H1 (cell line): Measurements from ENCODE around the gene MIPEP. TPM values are rescaled to one million over a fixed set of nuclear protein-coding genes. Genes with fewer than 3 reads are reported as not detected.

Experiments used
- CTCF ChIA-PET: fragments of 300-600 bp; sonication (Branson Sonifier 250); formaldehyde crosslinking; loops from one replicate; lab custom pipeline; 2021; ENCODE audit not compliant: partially characterized antibody; lab: Charles Lee
- POLR2A ChIA-PET: fragments of 300-600 bp; sonication (Branson Sonifier 250); formaldehyde crosslinking; loops from one replicate; lab custom pipeline; 2021; ENCODE audit warnings: inconsistent platforms; ENCODE audit not compliant: partially characterized antibody; lab: Charles Lee
- DNase-seq, 2 experiments: peaks; one replicate each; pipeline versions ENCODE4 v3.0.0 to v3.0.0-alpha.2; 2010 to 2022; ENCODE audit warnings: low spot score in 2 of 2, low read depth in 1 of 2, mixed read lengths in 1 of 2
- FAIRE-seq: peaks from 2 replicates; lab custom pipeline; 2011; peaks lifted over from hg19 to GRCh38; lab: Jason Lieb, UNC
- H2AFZ ChIP-seq: 2 replicates; pipeline ENCODE4 v1.8.1; 2012; ENCODE audit warnings: low read length, inconsistent platforms
- H2AK5ac ChIP-seq: 2 replicates; pipeline ENCODE4 v1.6.1; 2013; ENCODE audit warnings: low read depth, low read length
- H2BK120ac ChIP-seq: replicated peaks from 2 replicates; pipeline ENCODE3; 2013; ENCODE audit warnings: low read depth, low read length, inconsistent platforms
- H2BK12ac ChIP-seq: 2 replicates; pipeline ENCODE4 v1.6.1; 2013; ENCODE audit warnings: low read depth, low read length
- H2BK15ac ChIP-seq: 2 replicates; pipeline ENCODE4 v1.6.1; 2013; ENCODE audit warnings: low read length
- H2BK20ac ChIP-seq: 2 replicates; pipeline ENCODE4 v1.6.1; 2013; ENCODE audit warnings: low read length
- H2BK5ac ChIP-seq: 2 replicates; pipeline ENCODE4 v1.6.1; 2013; ENCODE audit warnings: low read depth, low read length
- H3K14ac ChIP-seq: 2 replicates; pipeline ENCODE4 v1.6.1; 2013; ENCODE audit warnings: inconsistent platforms; ENCODE audit not compliant: insufficient read length
- H3K18ac ChIP-seq: 2 replicates; pipeline ENCODE4 v1.6.1; 2013; ENCODE audit warnings: low read length; ENCODE audit errors: extremely low read depth
- H3K23ac ChIP-seq: 2 replicates; pipeline ENCODE4 v1.6.1; 2013; ENCODE audit warnings: inconsistent platforms; ENCODE audit not compliant: insufficient read length
- H3K23me2 ChIP-seq: 2 replicates; pipeline ENCODE4 v1.6.1; 2013; ENCODE audit warnings: low read depth, low read length
- H3K27ac ChIP-seq: 2 replicates; pipeline ENCODE4 v1.6.1; 2011; ENCODE audit warnings: low read depth, low read length, inconsistent platforms
- H3K27me3 ChIP-seq, 4 experiments: replicated peaks in 1 of 4; 1 replicate in 1 of 4; 2 replicates in 3 of 4; pipeline versions ENCODE4 v1.6.1 to v1.8.1; 2011 to 2013; ENCODE audit warnings: low read length in 3 of 4, mild to moderate bottlenecking in 3 of 4, inconsistent platforms in 2 of 4, mixed read lengths in 2 of 4, moderate library complexity in 1 of 4; ENCODE audit not compliant: control insufficient read depth in 3 of 4, insufficient read depth in 3 of 4; ENCODE audit errors: extremely low read depth in 1 of 4
- H3K36me3 ChIP-seq, 4 experiments: 2 replicates each; pipeline versions ENCODE4 v1.6.1 to v1.8.1; 2011 to 2013; ENCODE audit warnings: mild to moderate bottlenecking in 4 of 4, low read length in 3 of 4, moderate library complexity in 2 of 4, control low read depth in 1 of 4, inconsistent platforms in 1 of 4; ENCODE audit not compliant: insufficient read depth in 4 of 4, control insufficient read depth in 2 of 4
- H3K4ac ChIP-seq: replicated peaks from 2 replicates; pipeline ENCODE3; 2013; ENCODE audit warnings: low read length, low read depth, mixed read lengths, inconsistent platforms; ENCODE audit not compliant: insufficient read length
- H3K4me1 ChIP-seq, 4 experiments: replicated peaks in 1 of 4; 1 replicate in 1 of 4; 2 replicates in 3 of 4; pipeline versions ENCODE4 v1.6.1 to v1.8.1; 2011 to 2013; ENCODE audit warnings: low read length in 3 of 4, inconsistent platforms in 2 of 4, mixed read lengths in 1 of 4; ENCODE audit not compliant: insufficient read depth in 4 of 4, control insufficient read depth in 3 of 4
- H3K4me2 ChIP-seq, 2 experiments: 2 replicates each; pipeline versions ENCODE4 v1.6.1 to v1.8.1; 2011 to 2013; ENCODE audit warnings: low read depth in 2 of 2, low read length in 2 of 2, control low read depth in 1 of 2, inconsistent platforms in 1 of 2, mild to moderate bottlenecking in 1 of 2; ENCODE audit not compliant: insufficient read depth in 1 of 2
- H3K4me3 ChIP-seq, 4 experiments: fragments of 200-600, 300-600 bp in 1 of 4; sonication (generic), shearing (Covaris generic), sonication (Bioruptor Twin) in 1 of 4; 2 replicates each; pipeline versions ENCODE4 v1.5.1 to v1.8.1; 2011 to 2016; ENCODE audit warnings: low read length in 4 of 4, low read depth in 3 of 4, control low read depth in 2 of 4, inconsistent platforms in 2 of 4, mild to moderate bottlenecking in 2 of 4, mixed read lengths in 1 of 4, moderate library complexity in 1 of 4; ENCODE audit not compliant: insufficient read depth in 2 of 4; ENCODE audit errors: extremely low read depth in 1 of 4
- H3K56ac ChIP-seq: replicated peaks from 2 replicates; pipeline ENCODE3; 2013; ENCODE audit warnings: low read depth, mild to moderate bottlenecking, mixed read lengths, low read length, inconsistent platforms; ENCODE audit not compliant: insufficient read length
- H3K79me1 ChIP-seq: 2 replicates; pipeline ENCODE4 v1.6.1; 2013; ENCODE audit warnings: low read depth, low read length, control low read depth
- H3K79me2 ChIP-seq, 2 experiments: 2 replicates each; pipeline versions ENCODE4 v1.6.1 to v1.8.1; 2012 to 2013; ENCODE audit warnings: low read length in 2 of 2, mild to moderate bottlenecking in 2 of 2, inconsistent platforms in 1 of 2; ENCODE audit not compliant: insufficient read depth in 2 of 2, control insufficient read depth in 1 of 2
- H3K9ac ChIP-seq, 4 experiments: replicated peaks in 1 of 4; 1 replicate in 1 of 4; 2 replicates in 3 of 4; pipeline versions ENCODE4 v1.6.1 to v1.8.1; 2011 to 2013; ENCODE audit warnings: low read depth in 3 of 4, low read length in 3 of 4, control low read depth in 2 of 4, mild to moderate bottlenecking in 2 of 4, moderate library complexity in 2 of 4, inconsistent platforms in 1 of 4; ENCODE audit errors: extremely low read depth in 1 of 4
- H3K9me3 ChIP-seq, 2 experiments: 2 replicates each; pipeline versions ENCODE4 v1.6.1 to v1.8.1; 2012 to 2013; ENCODE audit warnings: mild to moderate bottlenecking in 2 of 2, moderate library complexity in 2 of 2, control low read depth in 1 of 2, inconsistent platforms in 1 of 2, low read depth in 1 of 2, low read length in 1 of 2, mixed read lengths in 1 of 2; ENCODE audit not compliant: insufficient read depth in 2 of 2
- H4K20me1 ChIP-seq, 2 experiments: replicated peaks in 1 of 2; 2 replicates each; pipeline versions ENCODE3 to v1.8.1; 2011 to 2013; ENCODE audit warnings: inconsistent platforms in 2 of 2, low read length in 2 of 2, mild to moderate bottlenecking in 1 of 2; ENCODE audit not compliant: insufficient read depth in 2 of 2, control insufficient read depth in 1 of 2
- H4K5ac ChIP-seq: 2 replicates; pipeline ENCODE4 v1.6.1; 2013; ENCODE audit warnings: low read length, low read depth, mixed read lengths, inconsistent platforms; ENCODE audit not compliant: insufficient read length
- H4K8ac ChIP-seq: 2 replicates; pipeline ENCODE4 v1.8.0; 2013; ENCODE audit warnings: mild to moderate bottlenecking, moderate library complexity, low read length, inconsistent platforms; ENCODE audit not compliant: insufficient read depth; ENCODE audit errors: extremely low read depth
- H4K91ac ChIP-seq: replicated peaks from 2 replicates; pipeline ENCODE3; 2013; ENCODE audit warnings: low read length, mixed read lengths, inconsistent platforms; ENCODE audit not compliant: insufficient read length
- EZH2 ChIP-seq: fragments of 200-600 bp; sonication (generic); IDR thresholded peaks from 2 replicates; pipeline ENCODE4 v1.7.1; 2012; ENCODE audit warnings: low read depth, mild to moderate bottlenecking, moderate library complexity, low read length, inconsistent platforms; ENCODE audit not compliant: severe bottlenecking
- TBP ChIP-seq: IDR thresholded peaks from 2 replicates; pipeline ENCODE4 v1.6.1; 2011; ENCODE audit warnings: low read depth, low read length, improper control_type of control experiment
- WGBS, 2 experiments: shearing (Covaris generic) in 1 of 2; methylation state at CpG; one replicate each; pipeline versions ENCODE4 v1.1.6 to v1.1.7; 2013 to 2015; ENCODE audit warnings: low lambda C conversion rate in 2 of 2, mixed read lengths in 2 of 2, inconsistent platforms in 1 of 2, low coverage in 1 of 2, missing lambda C conversion rate in 1 of 2; ENCODE audit not compliant: insufficient replicate concordance in 2 of 2, insufficient coverage in 1 of 2, insufficient read length in 1 of 2; ENCODE audit errors: extremely low coverage in 1 of 2, missing lambda C conversion rate in 1 of 2; 5-methylcytosine and 5-hydroxymethylcytosine counted together
- polyA plus RNA-seq, 7 experiments: library from polyadenylated mRNA; depleted of rRNA in 3 of 7; stranded (reverse) in 5 of 7; unstranded in 2 of 7; fragments of >200 nt in 5 of 7; fragments of 200-250 nt in 2 of 7; gene quantifications; 1 replicate in 5 of 7; 2 replicates in 1 of 7; 4 replicates in 1 of 7; pipeline versions ENCODE4 v1.2.1 to v1.2.3, GENCODE V29; 2011 to 2013; ENCODE audit warnings: missing spikeins in 2 of 7, mixed read lengths in 2 of 7
- total RNA-seq: library from RNA; stranded (reverse); fragmentation: NEBNext Ultra II Directional; extraction: Animal tissue kit (Norgen Biotek cat#: 25700); gene quantifications from 2 replicates; pipeline ENCODE4 v1.2.1, GENCODE V29; 2021

The MIPEP gene
- total and polyA plus RNA-seq, 2 of the 8 experiments (the other 6 are each of a cell fraction or from before 2014, with no cell fraction given): 24.0 to 24.2 TPM

GRCh38 chr13:23828086-23828485 lies 61.1 kb downstream of the MIPEP start:
- DNase-seq (no peak), FAIRE-seq (no peak)
- H3K4me1 ChIP-seq: no peaks in the 10 kb centered on the region
- H3K56ac ChIP-seq: no peak overlapping the region
- no peak overlapping the region for H2BK12ac ChIP-seq
- H3K9ac ChIP-seq: no peak overlapping the region
- WGBS, 2 experiments: 90 to 100% methylated on average over 2 to 4 of the region's 4 CpGs
- H2AK5ac ChIP-seq: no peak overlapping the region
- H3K79me1 ChIP-seq: no peaks in the 10 kb centered on the region
- no peak overlapping the region for H3K4me3 ChIP-seq
- peaks cover 0 to 3% (median 0%) of the 10 kb centered on the region in 4 experiments; a peak in 1 of 8 replicates for H3K36me3 ChIP-seq
- H2BK20ac ChIP-seq: no peak overlapping the region
- H2BK120ac ChIP-seq: no peak overlapping the region
- no peaks in the 10 kb centered on the region for H3K23me2 ChIP-seq
- H4K5ac ChIP-seq: no peak overlapping the region
- H3K79me2 ChIP-seq: no peaks in the 10 kb centered on the region
- TF ChIP-seq TBP (no peak), EZH2 (no peak)
- no peak overlapping the region for H4K8ac ChIP-seq
- H3K23ac ChIP-seq: no peak overlapping the region
- no peak overlapping the region for H4K91ac ChIP-seq
- no peak overlapping the region for H3K4ac ChIP-seq
- no peaks in the 10 kb centered on the region for H3K27me3 ChIP-seq
- no peaks in the 10 kb centered on the region for H3K9me3 ChIP-seq
- CTCF ChIA-PET: interaction anchor here (0.7 to 1.3 kb wide), 3 partner anchors 22 to 314 kb away, joined by 3 to 4 read pairs (median 3); no protein-coding TSS in a partner anchor
- no peak overlapping the region for H2BK15ac ChIP-seq
- H3K18ac ChIP-seq: no peak overlapping the region
- no peak overlapping the region for H2AFZ ChIP-seq
- POLR2A ChIA-PET: no interaction called here
- no peak overlapping the region for H3K14ac ChIP-seq
- no peak overlapping the region for H3K27ac ChIP-seq
- H3K4me2 ChIP-seq: no peak overlapping the region
- no peaks in the 10 kb centered on the region for H4K20me1 ChIP-seq
- H2BK5ac ChIP-seq: no peak overlapping the region
